ENCODE measurements around the gene LRG1. TPM values are rescaled to one million over a fixed set of nuclear protein-coding genes. Genes with fewer than 3 reads are reported as not detected.
A peak's percentile ranks its signal among the peaks of the same experiment; 100 is the strongest.

The LRG1 gene
- polyA plus RNA-seq, 1 of the 3 experiments (the other 2 are of a cell fraction) = 0.12 TPM

GRCh38 chr19:4557144-4557970 lies 17.5 kb upstream of the LRG1 start:
- Histone ChIP-seq H3K36me3 (replicated peaks in 1 of 2; ENCODE audit: control insufficient read depth in 1 of 2, insufficient read depth in 2 of 2, low read length in 1 of 2) (no peaks in the 10 kb centered on the region), H3K27me3 (ENCODE audit: insufficient read depth) (no peaks in the 10 kb centered on the region), H3K4me3 (ENCODE audit: low read depth in 2 of 2, low read length in 1 of 2) (no peak overlapping the region), H2AFZ (ENCODE audit: low read depth) (no peak overlapping the region), H3K27ac (ENCODE audit: low read depth in 2 of 2, low read length in 1 of 2) (no peak overlapping the region), H3K9me2 (no peaks in the 10 kb centered on the region), H3F3A (replicated peaks; ENCODE audit: insufficient read depth) (peaks cover 14% of the 10 kb centered on the region), H3K79me2 (ENCODE audit: insufficient read depth) (no peaks in the 10 kb centered on the region), H4K20me1 (ENCODE audit: insufficient read depth) (no peaks in the 10 kb centered on the region), H3K9ac (no peak overlapping the region), H3K4me1 (ENCODE audit: control insufficient read depth in 1 of 2, insufficient read depth in 2 of 2, low read depth in 1 of 2, low read length in 1 of 2) (peaks cover 0 to 8% of the 10 kb centered on the region in 2 experiments; a peak in 1 of 4 replicates), H3K4me2 (no peak overlapping the region), H3K9me3 (no peaks in the 10 kb centered on the region)
- ChIA-PET POLR2A (interaction anchor here (0.7 kb wide), 1 partner anchor 86 kb away, joined by 3 read pairs; the partner anchor contains the start of gene HDGFL2), CTCF (interaction anchor here (0.5 to 3.9 kb wide), 16 partner anchors 10 to 187 kb away, joined by 3 to 25 read pairs (median 4); partner anchors contain the start of genes LRG1 and UBXN6)
- 34% methylated on average over 30 of the region's 33 CpGs for WGBS (ENCODE audit: low lambda C conversion rate)
- TF ChIP-seq ELF1 (IDR thresholded peaks at IDR 0.05) = no peak
- TF ChIP-seq CTCF (IDR thresholded peaks at IDR 0.05) = peak; percentile 45
- peak; percentile 69 for DNase-seq

DNA sequence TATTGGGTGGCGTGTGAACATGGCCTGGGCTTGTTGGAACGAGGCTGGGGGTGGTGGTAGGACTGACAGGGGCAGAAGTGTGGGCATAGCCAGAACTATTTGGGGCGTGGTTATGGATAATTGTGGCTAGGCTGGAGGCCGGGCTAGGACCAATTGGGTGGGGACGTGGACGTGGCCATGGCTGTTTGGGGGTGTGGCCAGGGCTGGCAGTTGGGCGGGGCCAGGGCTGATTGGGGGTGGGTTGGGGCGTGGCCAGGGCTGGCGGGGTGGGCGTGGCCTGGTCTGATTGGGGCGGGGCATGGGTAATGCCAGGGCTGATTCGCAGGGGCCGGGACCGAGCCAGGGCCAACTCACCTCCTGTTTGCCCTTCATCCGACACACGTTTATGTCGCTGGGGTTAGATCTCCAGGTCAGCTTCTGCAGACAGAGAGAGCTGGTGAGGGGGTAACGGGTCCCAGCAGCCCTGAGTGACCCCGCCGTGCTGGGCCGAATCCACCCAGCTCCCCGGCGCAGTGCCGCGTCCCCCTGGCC lies 16.8 kb upstream of the LRG1 start:
- Histone ChIP-seq H3K36me3 (replicated peaks in 1 of 2; ENCODE audit: control insufficient read depth in 1 of 2, insufficient read depth in 2 of 2, low read length in 1 of 2) (no peaks in the 10 kb centered on the region), H2AFZ (ENCODE audit: low read depth) (no peak overlapping the region), H3K79me2 (ENCODE audit: insufficient read depth) (no peaks in the 10 kb centered on the region), H3K4me1 (ENCODE audit: control insufficient read depth in 1 of 2, insufficient read depth in 2 of 2, low read depth in 1 of 2, low read length in 1 of 2) (peaks cover 0 to 8% of the 10 kb centered on the region in 2 experiments; a peak in 1 of 4 replicates), H4K20me1 (ENCODE audit: insufficient read depth) (no peaks in the 10 kb centered on the region), H3F3A (replicated peaks; ENCODE audit: insufficient read depth) (peaks cover 14% of the 10 kb centered on the region), H3K9me3 (no peaks in the 10 kb centered on the region), H3K27me3 (ENCODE audit: insufficient read depth) (no peaks in the 10 kb centered on the region; the same call in 1 of the 2 replicates), H3K4me2 (no peak overlapping the region), H3K9me2 (no peaks in the 10 kb centered on the region), H3K9ac (no peak overlapping the region), H3K27ac (ENCODE audit: low read depth in 2 of 2, low read length in 1 of 2) (no peak overlapping the region), H3K4me3 (ENCODE audit: low read depth in 2 of 2, low read length in 1 of 2) (peak overlapping the region in 1 of 2 experiments; percentile 12; a peak in 1 of 4 replicates)
- peak; percentile 98 for DNase-seq
- 35% methylated on average over 25 of the region's 25 CpGs for WGBS (ENCODE audit: low lambda C conversion rate)
- TF ChIP-seq SMC3 (IDR thresholded peaks at IDR 0.05; ENCODE audit: low read depth, low read length) (no peak), TCF12 (IDR thresholded peaks at IDR 0.05) (no peak), USF2 (IDR thresholded peaks at IDR 0.05; ENCODE audit: borderline replicate concordance, low read depth, low read length) (no peak), RFX5 (IDR thresholded peaks at IDR 0.05; ENCODE audit: low read length) (no peak), CTCF (IDR thresholded peaks at IDR 0.05) (no peak), RCOR1 (IDR thresholded peaks at IDR 0.05; ENCODE audit: low read length) (no peak), FOXJ3 (CRISPR knock-in tag; IDR thresholded peaks at IDR 0.05) (no peak), FOSL2 (IDR thresholded peaks at IDR 0.05; ENCODE audit: borderline replicate concordance, low read depth) (no peak), CHD2 (IDR thresholded peaks at IDR 0.05; ENCODE audit: low read length, partially characterized antibody) (no peak), MEF2A (IDR thresholded peaks at IDR 0.05; ENCODE audit: borderline replicate concordance, low read depth) (no peak), YY1 (IDR thresholded peaks at IDR 0.05; ENCODE audit: low read depth) (no peak), POLR2AphosphoS5 (IDR thresholded peaks at IDR 0.05; ENCODE audit: low read depth, low read length) (no peak), ELF1 (IDR thresholded peaks at IDR 0.05) (no peak)
- TF ChIP-seq, protein P1, sequence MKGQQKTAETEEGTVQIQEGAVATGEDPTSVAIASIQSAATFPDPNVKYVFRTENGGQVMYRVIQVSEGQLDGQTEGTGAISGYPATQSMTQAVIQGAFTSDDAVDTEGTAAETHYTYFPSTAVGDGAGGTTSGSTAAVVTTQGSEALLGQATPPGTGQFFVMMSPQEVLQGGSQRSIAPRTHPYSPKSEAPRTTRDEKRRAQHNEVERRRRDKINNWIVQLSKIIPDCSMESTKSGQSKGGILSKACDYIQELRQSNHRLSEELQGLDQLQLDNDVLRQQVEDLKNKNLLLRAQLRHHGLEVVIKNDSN (IDR thresholded peaks at IDR 0.05; ENCODE audit: borderline replicate concordance, low read depth) = no peak
- TF ChIP-seq, protein P2, sequence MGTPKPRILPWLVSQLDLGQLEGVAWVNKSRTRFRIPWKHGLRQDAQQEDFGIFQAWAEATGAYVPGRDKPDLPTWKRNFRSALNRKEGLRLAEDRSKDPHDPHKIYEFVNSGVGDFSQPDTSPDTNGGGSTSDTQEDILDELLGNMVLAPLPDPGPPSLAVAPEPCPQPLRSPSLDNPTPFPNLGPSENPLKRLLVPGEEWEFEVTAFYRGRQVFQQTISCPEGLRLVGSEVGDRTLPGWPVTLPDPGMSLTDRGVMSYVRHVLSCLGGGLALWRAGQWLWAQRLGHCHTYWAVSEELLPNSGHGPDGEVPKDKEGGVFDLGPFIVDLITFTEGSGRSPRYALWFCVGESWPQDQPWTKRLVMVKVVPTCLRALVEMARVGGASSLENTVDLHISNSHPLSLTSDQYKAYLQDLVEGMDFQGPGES (IDR thresholded peaks at IDR 0.05; ENCODE audit: low read depth, low read length) = no peak
- POLR2A ChIA-PET = interaction anchor here (0.7 kb wide), 1 partner anchor 85 kb away, joined by 3 read pairs; the partner anchor contains the start of gene HDGFL2
- CTCF ChIA-PET = interaction anchor here (0.5 to 3.9 kb wide), 18 partner anchors 9 to 186 kb away, joined by 3 to 25 read pairs (median 4); partner anchors contain the start of genes LRG1 and PLIN5

Data from SK-N-SH (cell line).